HepG2 (cell line): ENCODE results near the gene CYB561. TPM values are rescaled to one million over a fixed set of nuclear protein-coding genes. Genes with fewer than 3 reads are reported as not detected.
A peak's percentile ranks its signal among the peaks of the same experiment; 100 is the strongest.

Source experiments
- ARID5B ChIP-seq: IDR thresholded peaks from 2 replicates; pipeline ENCODE4 v1.4.0; 2020; ENCODE audit warnings: mild to moderate bottlenecking, missing genetic modification reagents
- CEBPZ ChIP-seq: IDR thresholded peaks from 2 replicates; pipeline ENCODE4 v1.6.1; 2012; ENCODE audit warnings: low read length, improper control_type of control experiment
- GATA4 ChIP-seq: sonication (generic); IDR thresholded peaks from 2 replicates; pipeline ENCODE4 v1.6.1; 2016; ENCODE audit warnings: antibody characterized with exemption, low read depth, borderline replicate concordance
- HIC2 ChIP-seq: sonication (generic); formaldehyde crosslinking; IDR thresholded peaks from 2 replicates; pipeline ENCODE4 v1.9.0; 2022; ENCODE audit warnings: low read depth, missing genetic modification reagents
- HOMEZ ChIP-seq: IDR thresholded peaks from 2 replicates; pipeline ENCODE4 v1.6.1; 2016; ENCODE audit warnings: low read depth
- SAP130 ChIP-seq: IDR thresholded peaks from 2 replicates; pipeline ENCODE4 v1.6.1; 2016; ENCODE audit warnings: low read depth
- SMC3 ChIP-seq: IDR thresholded peaks from 2 replicates; pipeline ENCODE4 v1.6.1; 2011; ENCODE audit warnings: low read length, improper control_type of control experiment
- THAP9 ChIP-seq: sonication (generic); formaldehyde crosslinking; IDR thresholded peaks from 2 replicates; pipeline ENCODE4; 2020; ENCODE audit warnings: missing genetic modification reagents, mild to moderate bottlenecking, borderline replicate concordance
- ZBTB34 ChIP-seq: sonication (generic); formaldehyde crosslinking; IDR thresholded peaks from 2 replicates; pipeline ENCODE4 v1.8.0; 2022; ENCODE audit warnings: mild to moderate bottlenecking, missing genetic modification reagents
- ZNF362 ChIP-seq: sonication (generic); formaldehyde crosslinking; IDR thresholded peaks from 2 replicates; pipeline ENCODE4 v1.4.0; 2020; ENCODE audit warnings: missing genetic modification reagents, mild to moderate bottlenecking, borderline replicate concordance
- ZNF777 ChIP-seq: sonication (generic); formaldehyde crosslinking; IDR thresholded peaks from 2 replicates; pipeline ENCODE4 v1.4.0; 2020; ENCODE audit warnings: missing genetic modification reagents
- ZNF883 ChIP-seq: sonication (generic); formaldehyde crosslinking; IDR thresholded peaks from 2 replicates; pipeline ENCODE4 v1.5.1; 2020; ENCODE audit warnings: mild to moderate bottlenecking, missing genetic modification reagents; ENCODE audit errors: not compliant biosample characterization
- polyA plus RNA-seq, 8 experiments: library from polyadenylated mRNA; depleted of rRNA in 3 of 8; stranded (reverse) in 7 of 8; unstranded in 1 of 8; fragments of >200 nt; fragmentation: Illumina TruSeq in 4 of 8; extraction: Trizol in 4 of 8; gene quantifications; 2 replicates each; pipeline versions ENCODE4 v1.2.1 to v1.2.3, GENCODE V29; 2011 to 2016; ENCODE audit warnings: low read depth in 4 of 8, missing spikeins in 1 of 8, mixed read lengths in 1 of 8; ENCODE audit not compliant: insufficient read depth in 1 of 8
- total RNA-seq, 5 experiments: library from RNA; depleted of rRNA; stranded (reverse); fragments of >200 nt; fragmentation: Illumina TruSeq; extraction: Trizol; gene quantifications; 2 replicates each; pipeline ENCODE4 v1.2.3, GENCODE V29; 2016; ENCODE audit warnings: low read depth in 1 of 5

Gene CYB561
- total and polyA plus RNA-seq, 2 of the 13 experiments (the other 11 are each of a cell fraction or from before 2014, with no cell fraction given) = 1.5 to 6.7 TPM

- TF ChIP-seq THAP9 (no peak), ZNF362 (CRISPR knock-in tag) (no peak), GATA4 (no peak), HIC2 (no peak), ZNF777 (no peak), ZBTB34 (CRISPR knock-in tag) (no peak), ZNF883 (CRISPR knock-in tag) (peak; percentile 68), ARID5B (0 out of 2 replicates have a peak, but pooled peaks have one; percentile 28), SAP130 (CRISPR knock-in tag) (peak; percentile 44), CEBPZ (no peak), SMC3 (peak; percentile 97), HOMEZ (CRISPR knock-in tag) (0 out of 2 replicates have a peak, but pooled peaks have one; percentile 36)
Observed at GRCh38 chr17:63425483-63425882, 20.6 kb downstream of the CYB561 start (continued).
